Natural killer cell (primary cell): Measurements from ENCODE around the gene ETV6. TPM values are rescaled to one million over a fixed set of nuclear protein-coding genes. Genes with fewer than 3 reads are reported as not detected.
A peak's percentile ranks its signal among the peaks of the same experiment; 100 is the strongest.

Experiments used
- ATAC-seq, 3 donors: fragments of 150-1000 bp in 2 of 3; fragments of 200-7000 bp in 1 of 3; cut with Tn5 transposase; 1 replicate in 1 of 3; 2 replicates in 2 of 3; pipeline ENCODE4 v1.10.0; 2021; ENCODE audit warnings: mild to moderate bottlenecking in 2 of 3, moderate library complexity in 2 of 3
- DNase-seq, 2 donors: peaks; one replicate each; pipeline versions ENCODE4 v3.0.0 to v3.0.0-alpha.2; 2013 to 2021; ENCODE audit warnings: mixed read lengths in 1 of 2
- H3K27ac ChIP-seq: one replicate; pipeline ENCODE4 v1.5.1; 2013; ENCODE audit warnings: mild to moderate bottlenecking, low read length
- H3K27me3 ChIP-seq: one replicate; pipeline ENCODE4 v1.6.1; 2013; ENCODE audit warnings: low read length; ENCODE audit not compliant: control insufficient read depth, insufficient read depth
- H3K36me3 ChIP-seq: one replicate; pipeline ENCODE4 v1.6.1; 2013; ENCODE audit warnings: low read length; ENCODE audit not compliant: control insufficient read depth, insufficient read depth
- H3K4me1 ChIP-seq: one replicate; pipeline ENCODE4 v1.6.1; 2013; ENCODE audit warnings: low read length; ENCODE audit not compliant: control insufficient read depth, insufficient read depth
- H3K4me3 ChIP-seq: one replicate; pipeline ENCODE4 v1.5.1; 2013; ENCODE audit warnings: low read length
- H3K9me3 ChIP-seq: one replicate; pipeline ENCODE4 v1.6.1; 2013; ENCODE audit warnings: low read length; ENCODE audit not compliant: control insufficient read depth, insufficient read depth
- H3K27ac Mint-ChIP-seq, 2 donors: one replicate each; pipeline ENCODE4 v1.8.0; 2022; ENCODE audit warnings: mild to moderate bottlenecking in 2 of 2, mixed read lengths in 2 of 2, moderate library complexity in 1 of 2
- H3K27me3 Mint-ChIP-seq, 2 donors: one replicate each; pipeline ENCODE4 v1.8.0; 2022; ENCODE audit warnings: low read depth in 2 of 2, mixed read lengths in 2 of 2
- H3K36me3 Mint-ChIP-seq: one replicate; pipeline ENCODE4 v1.8.0; 2022; ENCODE audit warnings: mixed read lengths
- H3K4me1 Mint-ChIP-seq, 2 donors: one replicate each; pipeline ENCODE4 v1.8.0; 2022; ENCODE audit warnings: mixed read lengths in 2 of 2
- H3K4me3 Mint-ChIP-seq: one replicate; pipeline ENCODE4 v1.8.0; 2022; ENCODE audit warnings: mild to moderate bottlenecking, moderate library complexity, mixed read lengths
- H3K9me3 Mint-ChIP-seq, 2 donors: one replicate each; pipeline ENCODE4 v1.8.0; 2022; ENCODE audit warnings: mixed read lengths in 2 of 2
- WGBS: methylation state at CpG from one replicate; pipeline ENCODE4 v1.1.7; 2013; ENCODE audit warnings: missing lambda C conversion rate; ENCODE audit not compliant: insufficient coverage; 5-methylcytosine and 5-hydroxymethylcytosine counted together
- intact Hi-C: fragments of 100-400 bp; cut with micrococcal nuclease; formaldehyde crosslinking; loops from one replicate; pipeline ENCODE4 v1.14.2; 2022
- total RNA-seq, 4 donors: library from RNA; stranded (reverse); fragments of 120-200 nt in 1 of 4; gene quantifications; one replicate each; pipeline versions ENCODE4 v1.2.3 to v1.2.4, GENCODE V29; 2013 to 2022
- TF ChIP-seq, protein P1 (sequence below): fragments of 200-600 bp; IDR thresholded peaks from one replicate; pipeline ENCODE4 v1.8.0; 2022; ENCODE audit warnings: antibody characterized with exemption

Gene ETV6
- total RNA-seq, 3 donors from 2014 or later (not counting 1 experiment from before 2014, with no cell fraction given), result 38.9 to 49.5 (median 40.6) TPM

DNA sequence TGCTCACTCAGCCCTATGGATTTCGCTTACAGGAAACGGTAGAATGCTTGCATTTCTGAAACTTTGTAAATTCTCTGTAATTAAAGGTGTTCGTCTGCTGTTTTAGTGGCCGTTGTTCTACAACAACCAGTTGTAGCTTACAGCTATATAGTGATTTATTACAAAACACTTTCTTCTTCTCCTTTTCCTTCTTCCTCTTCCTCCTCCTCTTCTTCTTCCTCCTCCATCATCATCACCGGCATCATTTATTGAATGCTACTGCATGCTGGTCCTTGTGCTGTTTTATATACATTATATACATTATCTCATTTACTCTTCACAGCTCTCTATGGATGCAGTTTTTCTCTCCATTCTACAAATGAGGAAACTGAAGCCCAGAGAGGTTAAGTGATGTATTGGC is 6.4 kb downstream of the ETV6 start:
- H3K27ac ChIP-seq, result no peak overlapping the region
- no peaks in the 10 kb centered on the region for H3K9me3 ChIP-seq
- WGBS, result 77% methylated on average over 5 of the region's 5 CpGs
- Mint-ChIP-seq H3K27me3 (no peaks in the 10 kb centered on the region), H3K4me3 (no peak overlapping the region), H3K36me3 (no peaks in the 10 kb centered on the region), H3K9me3 (no peaks in the 10 kb centered on the region), H3K27ac (no peak overlapping the region), H3K4me1 (peaks cover 62 to 64% of the 10 kb centered on the region in 2 donors)
- no peak overlapping the region for H3K4me3 ChIP-seq
- peaks cover 35% of the 10 kb centered on the region for H3K4me1 ChIP-seq
- no peaks in the 10 kb centered on the region for H3K36me3 ChIP-seq
- TF ChIP-seq, protein P1, sequence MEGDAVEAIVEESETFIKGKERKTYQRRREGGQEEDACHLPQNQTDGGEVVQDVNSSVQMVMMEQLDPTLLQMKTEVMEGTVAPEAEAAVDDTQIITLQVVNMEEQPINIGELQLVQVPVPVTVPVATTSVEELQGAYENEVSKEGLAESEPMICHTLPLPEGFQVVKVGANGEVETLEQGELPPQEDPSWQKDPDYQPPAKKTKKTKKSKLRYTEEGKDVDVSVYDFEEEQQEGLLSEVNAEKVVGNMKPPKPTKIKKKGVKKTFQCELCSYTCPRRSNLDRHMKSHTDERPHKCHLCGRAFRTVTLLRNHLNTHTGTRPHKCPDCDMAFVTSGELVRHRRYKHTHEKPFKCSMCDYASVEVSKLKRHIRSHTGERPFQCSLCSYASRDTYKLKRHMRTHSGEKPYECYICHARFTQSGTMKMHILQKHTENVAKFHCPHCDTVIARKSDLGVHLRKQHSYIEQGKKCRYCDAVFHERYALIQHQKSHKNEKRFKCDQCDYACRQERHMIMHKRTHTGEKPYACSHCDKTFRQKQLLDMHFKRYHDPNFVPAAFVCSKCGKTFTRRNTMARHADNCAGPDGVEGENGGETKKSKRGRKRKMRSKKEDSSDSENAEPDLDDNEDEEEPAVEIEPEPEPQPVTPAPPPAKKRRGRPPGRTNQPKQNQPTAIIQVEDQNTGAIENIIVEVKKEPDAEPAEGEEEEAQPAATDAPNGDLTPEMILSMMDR, result no peak
- ATAC-seq (no peak), DNase-seq (no peak)
- intact Hi-C loops, result loop anchor here (10.0 kb wide), 1 partner anchor 1059 kb away; the partner anchor contains the start of gene CDKN1B
- H3K27me3 ChIP-seq, result no peaks in the 10 kb centered on the region

DNA sequence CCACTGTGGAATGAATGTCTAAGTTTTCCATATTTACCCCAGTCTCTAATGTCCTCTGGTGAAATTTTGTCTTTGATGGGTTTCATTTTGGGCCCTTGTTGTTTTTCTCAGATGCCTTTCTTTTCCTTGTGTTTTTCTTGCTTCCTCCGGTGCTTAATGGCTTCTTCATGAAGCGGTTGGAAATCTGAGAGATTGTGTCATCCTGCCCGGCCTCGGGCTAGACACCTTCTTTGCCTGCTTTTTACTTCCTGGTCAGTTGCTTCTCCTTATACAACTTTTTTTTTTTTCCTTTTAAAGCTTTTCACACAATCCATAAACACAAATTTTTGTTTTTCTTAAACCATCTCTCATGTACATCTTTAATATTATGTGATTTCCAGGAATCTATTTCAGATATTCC is 7.1 kb downstream of the ETV6 start:
- H3K9me3 ChIP-seq, result no peaks in the 10 kb centered on the region
- no peaks in the 10 kb centered on the region for H3K36me3 ChIP-seq
- no peaks in the 10 kb centered on the region for H3K9me3 Mint-ChIP-seq
- ATAC-seq, result no peak
- intact Hi-C loops, result loop anchor here (10.0 kb wide), 1 partner anchor 1058 kb away; the partner anchor contains the start of gene CDKN1B
- no peaks in the 10 kb centered on the region for H3K36me3 Mint-ChIP-seq
- TF ChIP-seq, protein P1, result no peak
- H3K4me3 Mint-ChIP-seq, result no peak overlapping the region
- H3K27me3 Mint-ChIP-seq, result no peaks in the 10 kb centered on the region
- no peak overlapping the region for H3K27ac ChIP-seq
- H3K27ac Mint-ChIP-seq, result no peak overlapping the region
- DNase-seq, result no peak
- no peak overlapping the region for H3K4me3 ChIP-seq
- H3K4me1 Mint-ChIP-seq, result peaks cover 57 to 62% of the 10 kb centered on the region in 2 donors
- H3K4me1 ChIP-seq, result peaks cover 35% of the 10 kb centered on the region
- H3K27me3 ChIP-seq, result no peaks in the 10 kb centered on the region
- WGBS, result 78% methylated on average over 4 of the region's 4 CpGs

- Histone ChIP-seq H3K27ac (no peak overlapping the region), H3K27me3 (no peaks in the 10 kb centered on the region), H3K9me3 (no peaks in the 10 kb centered on the region), H3K36me3 (no peaks in the 10 kb centered on the region), H3K4me3 (no peak overlapping the region), H3K4me1 (peaks cover 31% of the 10 kb centered on the region)
- no peak for DNase-seq
- Mint-ChIP-seq H3K9me3 (no peaks in the 10 kb centered on the region), H3K4me3 (no peak overlapping the region), H3K27ac (peak overlapping the region in 1 of 2 donors; percentile 35), H3K4me1 (peaks cover 57 to 62% of the 10 kb centered on the region in 2 donors), H3K27me3 (no peaks in the 10 kb centered on the region), H3K36me3 (no peaks in the 10 kb centered on the region)
- no peak for ATAC-seq
- TF ChIP-seq, protein P1, result no peak
- intact Hi-C loops, result loop anchor here (10.0 kb wide), 1 partner anchor 1057 kb away; the partner anchor contains the start of gene CDKN1B
- WGBS, result 55% methylated on average over 6 of the region's 6 CpGs
Measured at GRCh38 chr12:11657511-11657910, 8.0 kb downstream of the ETV6 start.

DNA sequence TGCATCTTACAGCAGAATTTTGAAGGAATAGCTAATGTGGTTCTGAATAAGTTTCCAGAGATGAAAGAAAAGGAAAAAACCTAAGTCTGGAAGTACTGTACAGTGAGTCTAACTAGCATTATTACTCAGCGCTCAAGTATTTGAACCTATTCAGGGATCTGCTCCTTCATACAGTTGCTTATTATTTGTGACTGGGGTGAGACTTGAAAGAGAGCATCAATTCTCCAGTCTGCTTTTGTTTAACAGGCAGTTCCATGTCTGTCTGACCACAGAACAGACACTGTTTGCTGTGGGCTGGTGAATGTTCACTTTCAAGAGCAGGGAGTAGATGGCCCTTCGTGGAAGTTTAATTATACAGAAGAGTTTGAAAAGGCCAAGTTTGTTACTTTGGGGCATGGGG is 9.3 kb downstream of the ETV6 start:
- H3K9me3 ChIP-seq, result no peaks in the 10 kb centered on the region
- Mint-ChIP-seq H3K4me3 (no peak overlapping the region), H3K27me3 (no peaks in the 10 kb centered on the region), H3K27ac (no peak overlapping the region), H3K9me3 (no peaks in the 10 kb centered on the region), H3K4me1 (peaks cover 57 to 63% of the 10 kb centered on the region in 2 donors), H3K36me3 (no peaks in the 10 kb centered on the region)
- H3K36me3 ChIP-seq, result no peaks in the 10 kb centered on the region
- 65% methylated on average over 2 of the region's 2 CpGs for WGBS
- intact Hi-C loops, result loop anchor here (10.0 kb wide), 1 partner anchor 1056 kb away; the partner anchor contains the start of gene CDKN1B
- no peaks in the 10 kb centered on the region for H3K27me3 ChIP-seq
- H3K4me3 ChIP-seq, result no peak overlapping the region
- no peak overlapping the region for H3K27ac ChIP-seq
- H3K4me1 ChIP-seq, result peaks cover 18% of the 10 kb centered on the region
- TF ChIP-seq, protein P1, result no peak
- DNase-seq, result no peak
- no peak for ATAC-seq
